HG02642 (cell line): Measurements from ENCODE around the gene ALPG.
"Not testable (repeated sequence)": the region's sequence is repeated elsewhere in the genome, so short reads cannot be mapped to it uniquely, and the experiment has no call there.

ENCODE experiments used
- ATAC-seq: cut with Tn5 transposase; IDR thresholded peaks from one replicate; pipeline ENCODE4 v1.9.1; 2021; ENCODE audit warnings: mild to moderate bottlenecking; ENCODE audit not compliant: unreplicated experiment, poor library complexity

ALPG gene

DNA sequence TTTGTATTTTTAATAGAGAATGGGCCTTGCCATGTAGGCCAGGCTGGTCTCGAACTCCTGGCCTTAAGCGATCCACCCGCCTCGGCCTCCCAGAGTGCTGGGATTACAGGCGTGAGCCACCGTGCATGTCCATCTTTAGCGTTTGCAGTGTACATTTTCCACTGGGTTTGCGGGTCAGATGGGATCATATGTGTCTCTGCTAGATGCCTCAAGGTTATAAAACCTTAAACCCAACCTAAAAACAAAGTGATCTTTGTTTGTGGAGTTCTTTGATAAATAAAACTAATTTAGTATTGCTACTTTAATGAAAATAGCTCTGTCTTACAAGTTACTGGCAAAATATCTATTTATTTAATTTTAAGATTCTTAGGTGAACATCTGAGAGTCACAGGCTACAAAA is 13.1 kb upstream of the ALPG start:
- ATAC-seq: no peak

DNA sequence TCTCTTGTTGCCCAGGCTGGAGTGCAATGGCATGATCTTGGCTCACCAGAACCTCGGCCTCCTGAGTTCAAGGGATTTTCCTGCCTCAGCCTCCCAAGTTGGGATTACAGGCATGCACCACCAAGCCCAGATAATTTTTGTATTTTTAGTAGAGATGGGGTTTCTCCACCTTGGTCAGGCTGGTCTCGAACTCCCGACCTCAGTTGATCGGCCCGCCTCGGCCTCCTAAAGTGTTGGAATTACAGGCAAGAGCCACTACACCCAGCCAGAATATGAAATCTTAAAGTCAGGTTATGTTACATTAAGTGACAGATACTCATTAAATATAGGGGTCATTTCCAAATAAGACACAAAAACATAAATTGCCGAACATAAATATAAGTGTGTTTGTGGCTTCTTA is 12.2 kb upstream of the ALPG start:
- not testable (repeated sequence) for ATAC-seq

DNA sequence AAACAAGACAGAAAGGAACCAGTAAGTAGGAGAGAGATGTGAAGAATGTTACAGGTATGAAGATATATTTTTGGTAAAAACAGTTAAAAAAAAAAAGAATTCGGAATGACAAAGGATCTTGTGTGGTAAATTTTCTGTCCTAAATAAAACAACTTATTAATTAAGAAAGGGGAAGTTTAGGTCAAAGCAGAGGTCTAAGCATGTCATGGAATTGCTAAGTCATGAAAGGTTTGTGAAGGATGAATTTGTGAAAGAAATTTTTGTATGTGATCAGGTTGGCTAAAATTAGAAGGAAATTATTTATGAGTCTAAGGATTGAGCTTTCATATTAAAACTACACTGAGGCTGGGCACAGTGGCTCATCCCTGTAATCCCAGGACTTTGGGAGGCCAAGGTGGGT is 11.1 kb upstream of the ALPG start:
- ATAC-seq: no peak

DNA sequence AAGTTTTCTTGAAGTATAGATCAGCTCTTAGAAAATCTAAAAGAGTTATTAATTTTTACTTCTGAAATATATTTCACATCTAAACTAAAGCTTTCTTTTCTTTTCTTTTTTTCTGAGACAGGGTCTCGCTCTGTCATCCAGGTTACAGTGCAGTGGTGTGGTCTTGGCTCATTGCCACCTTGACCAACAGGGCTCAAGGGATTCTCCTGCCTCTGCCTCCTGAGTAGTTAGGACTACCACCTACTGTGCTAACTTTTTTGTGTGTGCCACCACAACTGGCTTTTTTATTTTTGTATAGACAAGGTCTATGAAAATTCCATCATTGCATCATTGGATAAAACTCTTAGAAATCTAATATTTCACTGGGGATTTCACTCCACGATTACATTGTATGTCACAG is 10.0 kb upstream of the ALPG start:
- ATAC-seq: no peak

- ATAC-seq: no peak
Observed at GRCh38 chr2:232398293-232399034, 8.2 kb upstream of the ALPG start.

- no peak for ATAC-seq
Observed at GRCh38 chr2:232400256-232401015, 6.2 kb upstream of the ALPG start.

- no peak for ATAC-seq
Observed at GRCh38 chr2:232402518-232402917, 4.1 kb upstream of the ALPG start.

GRCh38 chr2:232405943-232406510 is 617 bp upstream of the ALPG start:
- ATAC-seq: no peak

GRCh38 chr2:232407428-232408150 is 945 bp downstream of the ALPG start:
- not testable (repeated sequence) for ATAC-seq

GRCh38 chr2:232408269-232408668 is 1.6 kb downstream of the ALPG start:
- not testable (repeated sequence) for ATAC-seq

DNA sequence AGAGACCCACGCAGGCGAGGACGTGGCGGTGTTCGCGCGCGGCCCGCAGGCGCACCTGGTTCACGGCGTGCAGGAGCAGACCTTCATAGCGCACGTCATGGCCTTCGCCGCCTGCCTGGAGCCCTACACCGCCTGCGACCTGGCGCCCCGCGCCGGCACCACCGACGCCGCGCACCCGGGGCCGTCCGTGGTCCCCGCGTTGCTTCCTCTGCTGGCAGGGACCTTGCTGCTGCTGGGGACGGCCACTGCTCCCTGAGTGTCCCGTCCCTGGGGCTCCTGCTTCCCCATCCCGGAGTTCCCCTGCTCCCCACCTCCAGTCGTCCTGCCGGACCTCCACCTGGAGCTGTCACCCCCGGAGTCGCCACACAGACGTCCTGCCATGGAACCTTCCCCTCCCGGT is 3.0 kb downstream of the ALPG start:
- ATAC-seq: not testable (repeated sequence)

GRCh38 chr2:232410238-232410900 is 3.7 kb downstream of the ALPG start:
- ATAC-seq: no peak

DNA sequence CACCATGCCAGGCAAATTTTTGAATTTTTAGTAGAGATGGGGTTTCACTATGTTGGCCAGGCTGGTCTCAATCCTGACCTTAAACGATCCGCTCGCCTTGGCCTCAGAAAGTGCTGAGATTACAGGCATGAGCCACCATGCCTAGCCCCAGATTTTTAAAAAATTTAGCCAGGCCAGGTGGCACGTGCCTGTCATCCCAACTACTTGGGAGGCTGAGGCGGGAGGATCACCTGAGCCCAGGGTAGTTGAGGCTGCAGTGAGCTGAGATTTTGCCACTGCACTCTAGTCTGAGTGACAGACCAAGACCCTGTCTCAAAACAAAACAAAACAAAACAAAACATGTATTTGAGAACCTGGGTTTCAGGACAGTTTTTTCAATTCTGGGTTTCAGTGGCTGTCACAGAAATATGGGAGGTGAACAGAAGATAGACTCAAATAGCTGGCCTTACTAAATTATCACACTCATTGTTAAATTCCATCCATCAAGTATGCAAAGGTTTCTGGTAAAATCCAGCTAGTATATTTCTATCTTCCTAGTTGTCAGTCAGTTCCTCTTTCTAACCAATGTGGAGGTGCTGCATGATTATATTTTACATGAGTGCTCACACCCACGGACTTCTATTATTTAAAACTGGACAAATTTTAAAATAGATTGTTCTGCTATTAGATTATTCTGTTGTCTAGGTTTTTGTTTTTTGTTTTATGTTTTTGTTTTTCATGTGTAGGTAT is 5.4 kb downstream of the ALPG start:
- no peak for ATAC-seq

DNA sequence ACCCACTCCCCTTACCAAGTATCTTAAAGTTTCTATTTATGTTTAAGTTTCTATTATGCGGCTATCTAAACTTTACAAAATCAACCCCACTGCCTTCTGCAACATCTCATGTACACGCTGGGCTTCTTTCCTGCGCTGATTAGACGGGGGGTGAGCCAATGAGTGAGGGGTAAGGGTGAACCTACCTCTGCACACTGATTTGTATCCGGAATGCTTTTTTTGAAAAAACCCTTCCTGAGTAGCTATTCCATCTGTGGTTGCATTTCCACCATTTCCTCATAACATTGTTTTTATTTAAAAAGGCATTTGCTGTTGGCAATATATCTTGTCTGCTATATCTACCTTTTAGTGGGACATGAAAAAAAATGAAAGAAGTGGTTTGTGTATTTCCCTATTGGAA is 6.3 kb downstream of the ALPG start:
- no peak for ATAC-seq

DNA sequence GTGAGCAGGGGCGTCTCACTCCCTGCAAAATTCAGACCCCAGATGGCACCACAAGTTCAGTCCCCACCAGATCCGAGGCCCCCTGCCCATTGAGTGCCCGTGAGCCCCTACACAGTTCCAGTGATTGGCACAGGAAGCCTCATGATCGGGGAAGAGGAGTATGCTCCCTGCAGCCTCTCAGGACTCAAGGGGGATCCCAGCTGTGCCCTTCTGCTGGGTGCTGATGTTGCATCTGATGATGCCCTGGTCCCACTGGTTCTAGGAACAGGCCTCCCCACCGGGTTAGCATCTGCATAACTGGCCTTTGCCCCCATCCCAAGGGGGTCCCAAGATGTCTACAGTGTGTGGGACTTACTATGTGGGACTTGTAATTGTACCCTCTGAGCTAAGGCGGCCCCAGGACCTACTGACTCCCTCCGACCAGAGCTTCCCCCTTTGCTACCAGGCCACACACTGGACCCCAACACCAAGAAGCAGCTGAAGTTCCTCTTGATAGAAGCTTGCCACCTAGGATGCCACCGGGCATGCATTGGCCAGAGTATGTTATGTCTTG is 8.6 kb downstream of the ALPG start:
- ATAC-seq: no peak

DNA sequence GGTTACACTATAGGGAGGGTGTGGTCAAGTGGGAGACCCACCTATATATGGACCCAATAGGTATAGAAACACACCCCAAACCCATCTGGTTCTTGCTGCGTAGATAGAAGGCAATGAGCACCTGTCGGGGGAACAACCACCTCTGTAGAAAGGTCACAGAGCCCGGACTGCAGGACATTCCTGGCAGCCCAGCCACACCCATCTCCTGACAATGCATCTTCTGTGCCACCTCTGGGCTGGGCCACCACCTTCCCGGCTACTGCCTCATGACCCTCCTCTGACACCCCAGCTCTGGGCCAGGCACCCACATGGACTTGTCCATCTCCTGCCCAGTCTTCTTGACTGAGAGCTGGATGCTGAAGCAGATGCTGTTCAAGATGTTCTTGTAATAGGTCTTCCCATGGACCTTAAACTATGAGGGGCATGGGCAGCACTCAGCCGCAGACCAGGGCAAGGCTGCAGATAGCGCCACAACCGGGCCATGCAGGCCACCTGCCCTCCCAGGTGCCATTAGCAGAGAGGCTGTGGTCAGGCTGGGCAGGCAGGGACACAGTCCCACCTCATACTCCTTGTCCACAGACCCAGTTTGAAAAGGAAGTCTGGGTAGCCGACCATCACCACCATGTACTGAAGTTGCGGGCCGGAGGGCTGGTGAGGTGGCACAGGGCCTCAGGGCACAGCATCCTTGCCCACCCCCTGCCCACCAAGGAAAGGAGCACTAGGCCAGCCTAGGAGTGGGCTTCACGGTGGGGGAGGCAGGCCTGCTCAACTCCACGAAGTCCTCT is 9.3 kb downstream of the ALPG start:
- ATAC-seq: no peak

DNA sequence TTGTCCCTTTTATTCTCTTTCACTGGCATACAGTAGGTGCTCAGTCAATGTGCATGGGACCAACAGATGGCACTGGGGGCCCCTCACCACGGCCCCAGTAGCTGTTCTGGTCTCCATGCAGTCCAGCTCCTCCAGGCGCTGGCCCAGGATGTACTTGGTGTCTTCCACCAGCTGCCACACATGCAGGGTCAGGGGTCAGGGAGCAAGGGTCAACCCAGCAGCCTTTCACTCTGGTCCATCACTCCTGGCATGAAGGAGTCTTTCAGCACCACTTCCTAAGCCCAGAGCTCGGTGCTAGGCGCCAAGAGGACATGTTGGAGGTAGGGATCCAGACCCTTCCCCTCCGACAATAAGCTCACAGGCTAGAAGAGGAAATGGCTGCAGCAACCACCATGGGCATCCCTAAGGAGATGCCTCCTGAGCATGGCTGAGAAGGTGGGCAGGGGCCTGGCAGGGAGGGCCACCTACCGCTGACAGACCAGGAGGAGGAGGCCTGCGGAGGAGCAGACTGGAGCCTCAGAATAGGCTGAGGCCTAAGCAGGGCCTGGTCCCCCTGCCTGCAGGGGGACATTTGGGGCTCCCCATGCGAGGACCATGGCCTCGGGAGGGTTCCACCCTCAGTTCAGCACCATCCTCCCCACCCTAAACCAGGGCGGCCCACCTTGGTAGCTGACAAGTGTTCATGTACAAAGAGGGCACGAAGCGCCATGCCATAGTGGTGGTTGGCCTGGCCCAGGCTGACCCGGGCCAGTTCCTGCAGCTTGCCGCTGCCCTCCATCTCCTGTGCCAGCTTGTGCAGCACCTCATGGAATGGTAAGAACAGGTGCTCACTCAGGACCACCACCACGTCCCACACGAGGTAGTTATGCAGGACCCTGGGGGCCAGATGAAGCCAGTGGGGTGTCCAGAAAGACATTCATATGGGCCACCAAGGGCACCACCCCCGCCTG is 10.2 kb downstream of the ALPG start:
- ATAC-seq: no peak

DNA sequence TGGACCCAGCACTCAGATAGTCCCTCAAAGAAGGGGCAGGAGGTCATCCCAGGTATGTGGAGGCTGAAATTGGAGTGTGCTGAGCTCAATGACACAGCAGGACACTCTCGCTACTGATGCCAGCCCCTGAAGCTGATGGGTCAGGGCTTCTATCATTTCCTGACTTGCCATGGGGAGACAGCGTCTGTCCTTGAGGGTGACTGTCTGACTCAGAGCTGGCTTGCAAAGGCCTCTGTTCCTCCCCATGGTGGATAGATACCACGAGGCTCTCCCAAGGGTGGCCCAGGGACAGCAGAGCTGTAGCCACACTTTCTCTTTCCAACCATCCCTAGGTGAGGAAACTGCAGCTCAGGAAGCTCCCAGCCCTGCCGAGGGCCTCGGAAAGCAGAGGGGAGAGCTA is 10.8 kb downstream of the ALPG start:
- ATAC-seq: no peak
